Colonic mucosa (tissue), 4 donors: Measurements from ENCODE around the gene AKAP6. TPM values are rescaled to one million over a fixed set of nuclear protein-coding genes. Genes with fewer than 3 reads are reported as not detected.

Experiments
- DNase-seq: peaks from one replicate; pipeline ENCODE4 v3.0.0-alpha.2; 2020
- H3K27ac ChIP-seq: fragments of 200-600 bp; one replicate; pipeline ENCODE4 v1.8.0; 2021
- H3K27me3 ChIP-seq: fragments of 200-600 bp; one replicate; pipeline ENCODE4 v1.8.0; 2021
- H3K36me3 ChIP-seq: fragments of 200-600 bp; one replicate; pipeline ENCODE4 v1.8.0; 2021
- H3K4me1 ChIP-seq: fragments of 200-600 bp; one replicate; pipeline ENCODE4 v1.8.0; 2021; ENCODE audit warnings: mild to moderate bottlenecking
- H3K4me3 ChIP-seq: fragments of 200-600 bp; one replicate; pipeline ENCODE4 v1.8.0; 2021
- H3K9ac ChIP-seq, 2 donors: one replicate each; pipeline ENCODE4 v1.7.0; 2013; ENCODE audit warnings: control low read depth in 2 of 2, low read depth in 2 of 2, low read length in 2 of 2
- H3K9me3 ChIP-seq: fragments of 200-600 bp; one replicate; pipeline ENCODE4 v1.8.0; 2021
- CTCF ChIP-seq: fragments of 200-600 bp; IDR thresholded peaks from one replicate; pipeline ENCODE4 v1.8.0; 2022; ENCODE audit warnings: antibody characterized with exemption, mild to moderate bottlenecking
- intact Hi-C: fragments of 100-400 bp; cut with DNase I; formaldehyde crosslinking; loops from one replicate; pipeline ENCODE4 v1.14.1; 2022
- total RNA-seq, 2 donors: library from RNA; stranded (reverse); fragmentation: NEBNext Ultra II Directional in 1 of 2; extraction: Animal tissue kit (Norgen Biotek cat#: 25700) in 1 of 2; gene quantifications; one replicate each; pipeline ENCODE4 v1.2.1, GENCODE V29; 2021
- donor health status: healthy.
- donor health status: DM: no; HTN: no; CAD: no.
- donor health status: DM: no; HTN: no; CAD: no.

Gene AKAP6
- total RNA-seq, 2 donors from 2014 or later: 1.3 to 10.3 TPM

GRCh38 chr14:32727832-32728231 is 398.7 kb downstream of the AKAP6 start:
- H3K36me3 ChIP-seq: no peaks in the 10 kb centered on the region
- H3K27me3 ChIP-seq: no peaks in the 10 kb centered on the region
- intact Hi-C loops: no loop called here
- H3K27ac ChIP-seq: no peak overlapping the region
- no peaks in the 10 kb centered on the region for H3K9me3 ChIP-seq
- TF ChIP-seq CTCF: no peak
- H3K4me1 ChIP-seq: no peaks in the 10 kb centered on the region
- no peak overlapping the region for H3K9ac ChIP-seq
- DNase-seq: no peak
- no peak overlapping the region for H3K4me3 ChIP-seq

GRCh38 chr14:32728526-32728925 is 399.4 kb downstream of the AKAP6 start:
- DNase-seq: no peak
- Histone ChIP-seq H3K36me3 (no peaks in the 10 kb centered on the region), H3K4me1 (no peaks in the 10 kb centered on the region), H3K9ac (no peak overlapping the region), H3K4me3 (no peak overlapping the region), H3K27me3 (no peaks in the 10 kb centered on the region), H3K27ac (no peak overlapping the region), H3K9me3 (no peaks in the 10 kb centered on the region)
- TF ChIP-seq CTCF: no peak
- intact Hi-C loops: no loop called here

GRCh38 chr14:32728976-32729375 is 399.9 kb downstream of the AKAP6 start:
- H3K9ac ChIP-seq: no peak overlapping the region
- DNase-seq: no peak
- no peak overlapping the region for H3K4me3 ChIP-seq
- intact Hi-C loops: no loop called here
- no peaks in the 10 kb centered on the region for H3K27me3 ChIP-seq
- H3K27ac ChIP-seq: no peak overlapping the region
- no peaks in the 10 kb centered on the region for H3K4me1 ChIP-seq
- H3K36me3 ChIP-seq: no peaks in the 10 kb centered on the region
- H3K9me3 ChIP-seq: no peaks in the 10 kb centered on the region
- TF ChIP-seq CTCF: no peak

- H3K4me3 ChIP-seq: no peak overlapping the region
- TF ChIP-seq CTCF: no peak
These were observed 402.2 kb downstream of the AKAP6 start for GRCh38 chr14:32731249-32731648.

GRCh38 chr14:32733015-32733414 is 403.9 kb downstream of the AKAP6 start:
- intact Hi-C loops: no loop called here
- no peak overlapping the region for H3K4me3 ChIP-seq
- H3K9ac ChIP-seq: no peak overlapping the region
- H3K27me3 ChIP-seq: no peaks in the 10 kb centered on the region
- no peak overlapping the region for H3K27ac ChIP-seq
- no peaks in the 10 kb centered on the region for H3K36me3 ChIP-seq
- no peaks in the 10 kb centered on the region for H3K4me1 ChIP-seq
- no peaks in the 10 kb centered on the region for H3K9me3 ChIP-seq
- no peak for TF ChIP-seq CTCF
- DNase-seq: no peak

More at GRCh38 chr14:32731249-32731648, 402.2 kb downstream of the AKAP6 start:
- DNase-seq: no peak
- intact Hi-C loops: no loop called here
- Histone ChIP-seq H3K9ac (no peak overlapping the region), H3K27ac (no peak overlapping the region), H3K9me3 (no peaks in the 10 kb centered on the region), H3K36me3 (no peaks in the 10 kb centered on the region), H3K4me1 (no peaks in the 10 kb centered on the region), H3K27me3 (no peaks in the 10 kb centered on the region)

- H3K9me3 ChIP-seq: no peaks in the 10 kb centered on the region
- H3K9ac ChIP-seq: no peak overlapping the region
- no peak overlapping the region for H3K27ac ChIP-seq
- H3K4me3 ChIP-seq: no peak overlapping the region
- no peaks in the 10 kb centered on the region for H3K4me1 ChIP-seq
- H3K36me3 ChIP-seq: no peaks in the 10 kb centered on the region
- no peak for DNase-seq
- H3K27me3 ChIP-seq: no peaks in the 10 kb centered on the region
- intact Hi-C loops: no loop called here
- no peak for TF ChIP-seq CTCF
These were observed 405.2 kb downstream of the AKAP6 start for GRCh38 chr14:32734261-32734660.
